Fibroblast of lung (primary cell): ENCODE data around the gene NOL4L. TPM values are rescaled to one million over a fixed set of nuclear protein-coding genes. Genes with fewer than 3 reads are reported as not detected.

Experiments
- DNase-seq, 2 donors: peaks; one replicate each; pipeline versions ENCODE4 v3.0.0 to v3.0.0-alpha.2; 2010; ENCODE audit warnings: low read depth in 2 of 2
- H2AFZ ChIP-seq: 2 replicates; pipeline ENCODE4 v1.5.1; 2012; ENCODE audit warnings: low read length, control low read depth, inconsistent platforms
- H3K27ac ChIP-seq: 2 replicates; pipeline ENCODE4 v1.5.1; 2011; ENCODE audit warnings: low read length, control low read depth; ENCODE audit not compliant: insufficient read depth
- H3K27me3 ChIP-seq: 2 replicates; pipeline ENCODE4 v1.5.1; 2011; ENCODE audit warnings: mild to moderate bottlenecking, low read length; ENCODE audit not compliant: control insufficient read depth, insufficient read depth
- H3K36me3 ChIP-seq: 2 replicates; pipeline ENCODE4 v1.5.1; 2011; ENCODE audit warnings: low read length; ENCODE audit not compliant: control insufficient read depth, insufficient read depth
- H3K4me1 ChIP-seq: 2 replicates; pipeline ENCODE4 v1.5.1; 2011; ENCODE audit warnings: low read length; ENCODE audit not compliant: control insufficient read depth, insufficient read depth; ENCODE audit errors: extremely low read depth
- H3K4me2 ChIP-seq: 2 replicates; pipeline ENCODE4 v1.5.1; 2011; ENCODE audit warnings: low read length, control low read depth; ENCODE audit not compliant: insufficient read depth; ENCODE audit errors: extremely low read depth
- H3K4me3 ChIP-seq, 4 experiments: fragments of 200-600 bp in 1 of 4; sonication (generic) in 1 of 4; replicated peaks in 1 of 4; 2 replicates each; pipeline ENCODE4 v1.5.1; 2011 to 2016; ENCODE audit warnings: low read length in 4 of 4, low read depth in 3 of 4, mild to moderate bottlenecking in 3 of 4, control low read depth in 2 of 4, inconsistent platforms in 1 of 4, mixed read lengths in 1 of 4; ENCODE audit not compliant: insufficient read depth in 1 of 4; ENCODE audit errors: control extremely low read depth in 1 of 4
- H3K79me2 ChIP-seq: 2 replicates; pipeline ENCODE4 v1.5.1; 2012; ENCODE audit warnings: mild to moderate bottlenecking, low read length, inconsistent platforms; ENCODE audit not compliant: control insufficient read depth, insufficient read depth
- H3K9ac ChIP-seq: 2 replicates; pipeline ENCODE4 v1.5.1; 2011; ENCODE audit warnings: mild to moderate bottlenecking, low read length, control low read depth; ENCODE audit not compliant: insufficient read depth
- H3K9me3 ChIP-seq: 2 replicates; pipeline ENCODE4 v1.5.1; 2012; ENCODE audit warnings: low read depth, low read length; ENCODE audit not compliant: control insufficient read depth, insufficient read depth
- H4K20me1 ChIP-seq: 2 replicates; pipeline ENCODE4 v1.5.1; 2011; ENCODE audit warnings: low read length; ENCODE audit not compliant: control insufficient read depth, insufficient read depth; ENCODE audit errors: extremely low read depth
- EZH2 ChIP-seq: IDR thresholded peaks from 2 replicates; pipeline ENCODE4 v1.5.1; 2012; ENCODE audit warnings: low read length, control low read depth, mild to moderate bottlenecking; ENCODE audit errors: missing control alignments
- polyA plus RNA-seq, 2 donors: library from polyadenylated mRNA; depleted of rRNA in 1 of 2; stranded (reverse) in 1 of 2; unstranded in 1 of 2; fragments of >200 nt; gene quantifications; 2 replicates each; pipeline ENCODE4 v1.2.1, GENCODE V29; 2011 to 2012; ENCODE audit warnings: missing spikeins in 1 of 2
- total RNA-seq: library from RNA; depleted of rRNA; stranded (reverse); fragments of >200 nt; gene quantifications from 2 replicates; pipeline ENCODE4 v1.2.1, GENCODE V29; 2014
- TF ChIP-seq, protein P1 (sequence below), 2 donors: IDR thresholded peaks in 1 of 2; conservative IDR thresholded peaks in 1 of 2; 1 replicate in 1 of 2; 2 replicates in 1 of 2; pipeline ENCODE4 v1.5.1; 2011 to 2012; ENCODE audit warnings: low read length in 2 of 2, control low read depth in 1 of 2, inconsistent platforms in 1 of 2, low read depth in 1 of 2, mild to moderate bottlenecking in 1 of 2

Gene NOL4L
- total and polyA plus RNA-seq, 2 donors (not counting 1 experiment from before 2014, with no cell fraction given) = 3.2 to 4.0 TPM

DNA sequence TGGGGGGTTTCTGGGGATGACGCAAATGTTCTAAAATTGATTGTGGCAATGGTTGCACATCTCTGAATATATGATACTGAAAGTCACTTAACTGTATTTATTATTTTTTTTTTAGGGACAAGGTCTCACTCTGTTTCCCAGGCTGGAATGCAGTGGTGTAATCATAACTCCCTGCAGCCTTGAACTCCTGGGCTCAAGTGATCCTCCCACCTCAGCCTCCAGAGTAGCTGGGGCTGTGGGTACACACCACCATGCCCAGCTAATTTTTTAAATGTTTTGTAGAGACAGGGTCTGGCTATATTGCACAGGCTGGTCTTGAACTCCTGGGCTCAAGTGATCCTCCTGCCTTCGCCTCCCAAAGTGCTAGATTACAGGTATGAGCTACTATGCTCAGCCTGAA is 33.4 kb downstream of the NOL4L start:
- no peaks in the 10 kb centered on the region for H4K20me1 ChIP-seq
- no peak overlapping the region for H3K9ac ChIP-seq
- no peak overlapping the region for H3K4me3 ChIP-seq
- H3K4me1 ChIP-seq = no peaks in the 10 kb centered on the region
- no peak overlapping the region for H3K27ac ChIP-seq
- no peak overlapping the region for H2AFZ ChIP-seq
- no peaks in the 10 kb centered on the region for H3K79me2 ChIP-seq
- no peaks in the 10 kb centered on the region for H3K36me3 ChIP-seq
- H3K27me3 ChIP-seq = peaks cover 2% of the 10 kb centered on the region
- no peak for DNase-seq
- TF ChIP-seq, protein P1, sequence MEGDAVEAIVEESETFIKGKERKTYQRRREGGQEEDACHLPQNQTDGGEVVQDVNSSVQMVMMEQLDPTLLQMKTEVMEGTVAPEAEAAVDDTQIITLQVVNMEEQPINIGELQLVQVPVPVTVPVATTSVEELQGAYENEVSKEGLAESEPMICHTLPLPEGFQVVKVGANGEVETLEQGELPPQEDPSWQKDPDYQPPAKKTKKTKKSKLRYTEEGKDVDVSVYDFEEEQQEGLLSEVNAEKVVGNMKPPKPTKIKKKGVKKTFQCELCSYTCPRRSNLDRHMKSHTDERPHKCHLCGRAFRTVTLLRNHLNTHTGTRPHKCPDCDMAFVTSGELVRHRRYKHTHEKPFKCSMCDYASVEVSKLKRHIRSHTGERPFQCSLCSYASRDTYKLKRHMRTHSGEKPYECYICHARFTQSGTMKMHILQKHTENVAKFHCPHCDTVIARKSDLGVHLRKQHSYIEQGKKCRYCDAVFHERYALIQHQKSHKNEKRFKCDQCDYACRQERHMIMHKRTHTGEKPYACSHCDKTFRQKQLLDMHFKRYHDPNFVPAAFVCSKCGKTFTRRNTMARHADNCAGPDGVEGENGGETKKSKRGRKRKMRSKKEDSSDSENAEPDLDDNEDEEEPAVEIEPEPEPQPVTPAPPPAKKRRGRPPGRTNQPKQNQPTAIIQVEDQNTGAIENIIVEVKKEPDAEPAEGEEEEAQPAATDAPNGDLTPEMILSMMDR (conservative IDR thresholded peaks at IDR 0.05 in 1 of 2, IDR thresholded peaks at IDR 0.05 in 1 of 2; ENCODE audit: low read depth in 1 of 2, low read length in 2 of 2) = no peak
- TF ChIP-seq EZH2 = no peak
- no peaks in the 10 kb centered on the region for H3K9me3 ChIP-seq
- no peak overlapping the region for H3K4me2 ChIP-seq

DNA sequence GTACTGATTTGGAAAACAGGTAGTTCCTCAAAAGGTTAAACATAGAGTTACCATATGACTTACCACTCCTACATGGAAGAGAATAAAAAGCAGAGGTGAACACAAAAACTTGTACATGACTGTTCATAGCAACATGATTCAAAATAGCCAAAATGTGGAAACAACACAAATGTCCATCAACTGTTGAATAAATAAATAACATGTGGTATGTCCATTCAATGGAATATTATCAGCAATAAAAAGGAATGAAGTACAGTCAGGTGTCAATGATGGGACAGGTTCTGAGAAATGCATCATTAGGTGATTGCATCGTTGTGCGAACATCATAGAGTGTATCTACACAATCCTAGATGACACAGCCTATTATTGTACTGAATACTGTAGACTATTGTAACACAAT is 35.3 kb downstream of the NOL4L start:
- no peaks in the 10 kb centered on the region for H3K36me3 ChIP-seq
- no peak overlapping the region for H3K27ac ChIP-seq
- no peaks in the 10 kb centered on the region for H3K27me3 ChIP-seq
- no peak for DNase-seq
- no peaks in the 10 kb centered on the region for H3K79me2 ChIP-seq
- H3K9me3 ChIP-seq = no peaks in the 10 kb centered on the region
- no peak overlapping the region for H3K4me3 ChIP-seq
- no peaks in the 10 kb centered on the region for H4K20me1 ChIP-seq
- no peak overlapping the region for H3K4me2 ChIP-seq
- no peaks in the 10 kb centered on the region for H3K4me1 ChIP-seq
- H2AFZ ChIP-seq = no peak overlapping the region
- no peak for TF ChIP-seq EZH2
- TF ChIP-seq, protein P1 (conservative IDR thresholded peaks at IDR 0.05 in 1 of 2, IDR thresholded peaks at IDR 0.05 in 1 of 2; ENCODE audit: low read depth in 1 of 2, low read length in 2 of 2) = no peak
- no peak overlapping the region for H3K9ac ChIP-seq

DNA sequence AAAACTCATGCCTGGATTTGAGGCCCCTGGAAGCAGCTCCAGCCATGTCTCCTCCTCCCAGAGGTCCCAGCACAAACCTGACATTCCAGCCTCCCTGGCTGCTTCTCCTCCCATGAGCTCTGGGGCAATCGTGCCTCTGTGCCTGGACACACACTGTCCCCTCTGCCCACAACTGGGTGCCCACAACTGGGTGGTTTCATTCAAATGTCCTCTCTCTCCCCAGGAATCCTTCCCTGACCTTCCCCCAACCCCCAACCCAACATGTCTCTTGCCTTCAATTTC is 37.4 kb downstream of the NOL4L start:
- TF ChIP-seq, protein P1 (conservative IDR thresholded peaks at IDR 0.05 in 1 of 2, IDR thresholded peaks at IDR 0.05 in 1 of 2; ENCODE audit: low read depth in 1 of 2, low read length in 2 of 2) = no peak
- H3K4me1 ChIP-seq = no peaks in the 10 kb centered on the region
- H3K27me3 ChIP-seq = no peaks in the 10 kb centered on the region
- H3K9ac ChIP-seq = no peak overlapping the region
- no peak overlapping the region for H3K4me2 ChIP-seq
- no peaks in the 10 kb centered on the region for H3K36me3 ChIP-seq
- H3K9me3 ChIP-seq = no peaks in the 10 kb centered on the region
- no peak overlapping the region for H3K27ac ChIP-seq
- H3K79me2 ChIP-seq = no peaks in the 10 kb centered on the region
- DNase-seq = no peak
- H2AFZ ChIP-seq = no peak overlapping the region
- no peaks in the 10 kb centered on the region for H4K20me1 ChIP-seq
- H3K4me3 ChIP-seq = no peak overlapping the region
